Daoy (cell line): Measurements from ENCODE around the gene PREP. TPM values are rescaled to one million over a fixed set of nuclear protein-coding genes. Genes with fewer than 3 reads are reported as not detected.
A peak's percentile ranks its signal among the peaks of the same experiment; 100 is the strongest.

ENCODE experiments used
- DNase-seq: peaks from one replicate; pipeline ENCODE4 v3.0.0-alpha.2; 2015; ENCODE audit warnings: low read depth
- total RNA-seq: library from RNA; depleted of rRNA; stranded (reverse); fragments of >200 nt; shearing (Covaris generic); gene quantifications from 2 replicates; pipeline ENCODE4 v1.2.3, GENCODE V29; 2014

Gene PREP
- total RNA-seq, 1 experiment from 2014 or later = 17.0 TPM

- no peak for DNase-seq
These were observed 4.9 kb downstream of the PREP start for GRCh38 chr6:105397987-105398386.

GRCh38 chr6:105391705-105392104 lies 11.2 kb downstream of the PREP start:
- DNase-seq = no peak

GRCh38 chr6:105389543-105389942 lies 13.3 kb downstream of the PREP start:
- DNase-seq = no peak

- DNase-seq = no peak
These were observed 14.5 kb downstream of the PREP start for GRCh38 chr6:105388392-105388791.

- DNase-seq = peak; percentile 15
These were observed 18.9 kb downstream of the PREP start for GRCh38 chr6:105384004-105384403.

- DNase-seq = no peak
These were observed 19.9 kb downstream of the PREP start for GRCh38 chr6:105382958-105383357.

- DNase-seq = no peak
These were observed 20.4 kb downstream of the PREP start for GRCh38 chr6:105382496-105382895.

- DNase-seq = no peak
These were observed 22.2 kb downstream of the PREP start for GRCh38 chr6:105380634-105381033.

- no peak for DNase-seq
These were observed 27.1 kb downstream of the PREP start for GRCh38 chr6:105375797-105376196.

GRCh38 chr6:105374010-105374420 lies 28.9 kb downstream of the PREP start:
- DNase-seq = peak; percentile 66

- DNase-seq = no peak
These were observed 29.4 kb downstream of the PREP start for GRCh38 chr6:105373481-105373880.

GRCh38 chr6:105372849-105373182 lies 30.1 kb downstream of the PREP start:
- DNase-seq = no peak

GRCh38 chr6:105372142-105372848 lies 30.6 kb downstream of the PREP start:
- DNase-seq = no peak

- no peak for DNase-seq
These were observed 32.5 kb downstream of the PREP start for GRCh38 chr6:105370351-105370750.

GRCh38 chr6:105369145-105369544 lies 33.7 kb downstream of the PREP start:
- DNase-seq = no peak

GRCh38 chr6:105364243-105364642 lies 38.6 kb downstream of the PREP start:
- DNase-seq = no peak

- DNase-seq = no peak
These were observed 39.7 kb downstream of the PREP start for GRCh38 chr6:105363100-105363754.

- peak; percentile 68 for DNase-seq
These were observed 43.2 kb downstream of the PREP start for GRCh38 chr6:105359419-105360370.

- no peak for DNase-seq
These were observed 45.7 kb downstream of the PREP start for GRCh38 chr6:105357165-105357564.

- DNase-seq = no peak
These were observed 50.8 kb downstream of the PREP start for GRCh38 chr6:105352037-105352617.

GRCh38 chr6:105348897-105349296 lies 54.0 kb downstream of the PREP start:
- no peak for DNase-seq

GRCh38 chr6:105346052-105346451 lies 56.8 kb downstream of the PREP start:
- DNase-seq = peak; percentile 52
